ENCODE data around the gene TMEM9.

Gene TMEM9

GRCh38 chr1:201154389-201155165 lies at the start of gene TMEM9:
TSS of gene TMEM9 (minus strand) at chr1:201154474. CDS start at chr1:201153923, 551 bp downstream.
- H3K4me3 ChIP-seq (ENCODE audit: low read depth, low read length), result peak within 1 kb of the TSS; percentile 89
- no peak for TF ChIP-seq CTCF (IDR thresholded peaks at IDR 0.05; ENCODE audit: insufficient read depth, low read depth, low read length, missing control alignments)
- peak; percentile 97 for DNase-seq (ENCODE audit: low read depth)

GRCh38 chr1:201198598-201198997 lies 44.3 kb upstream of the TMEM9 start:
- no peak for DNase-seq (ENCODE audit: low read depth)
- H3K4me3 ChIP-seq (ENCODE audit: low read depth, low read length), result no peak overlapping the region
- no peak for TF ChIP-seq CTCF (IDR thresholded peaks at IDR 0.05; ENCODE audit: insufficient read depth, low read depth, low read length, missing control alignments)

- H3K4me3 ChIP-seq (ENCODE audit: low read depth, low read length), result no peak overlapping the region
- TF ChIP-seq CTCF (IDR thresholded peaks at IDR 0.05; ENCODE audit: insufficient read depth, low read depth, low read length, missing control alignments), result no peak
- no peak for DNase-seq (ENCODE audit: low read depth)
Observed at GRCh38 chr1:201194046-201194445, 39.8 kb upstream of the TMEM9 start.

GRCh38 chr1:201192261-201192788 lies 38.1 kb upstream of the TMEM9 start:
- no peak for TF ChIP-seq CTCF (IDR thresholded peaks at IDR 0.05; ENCODE audit: insufficient read depth, low read depth, low read length, missing control alignments)
- no peak for DNase-seq (ENCODE audit: low read depth)
- no peak overlapping the region for H3K4me3 ChIP-seq (ENCODE audit: low read depth, low read length)

- no peak for DNase-seq (ENCODE audit: low read depth)
- H3K4me3 ChIP-seq (ENCODE audit: low read depth, low read length), result no peak overlapping the region
- no peak for TF ChIP-seq CTCF (IDR thresholded peaks at IDR 0.05; ENCODE audit: insufficient read depth, low read depth, low read length, missing control alignments)
Observed at GRCh38 chr1:201191653-201192260, 37.5 kb upstream of the TMEM9 start.

GRCh38 chr1:201190624-201191051 lies 36.4 kb upstream of the TMEM9 start, which contains the start of gene IGFN1:
TSS of gene IGFN1 (plus strand) at chr1:201190824. CDS start at chr1:201193294, 2,470 bp downstream.
- TF ChIP-seq CTCF (IDR thresholded peaks at IDR 0.05; ENCODE audit: insufficient read depth, low read depth, low read length, missing control alignments), result no peak
- DNase-seq (ENCODE audit: low read depth), result no peak
- H3K4me3 ChIP-seq (ENCODE audit: low read depth, low read length), result no peak within 1 kb of the TSS

Data from GM12865 (cell line).